GM21423 (cell line): ENCODE data around the gene TRNAU1AP.
"Not testable (repeated sequence)": the region's sequence is repeated elsewhere in the genome, so short reads cannot be mapped to it uniquely, and the experiment has no call there.

Experiments
- ATAC-seq: cut with Tn5 transposase; IDR thresholded peaks from one replicate; pipeline ENCODE4 v1.9.1; 2021; ENCODE audit warnings: mild to moderate bottlenecking, moderate library complexity; ENCODE audit not compliant: unreplicated experiment

The TRNAU1AP gene

GRCh38 chr1:28552758-28553663, at the start of gene TRNAU1AP:
Gene TRNAU1AP, plus strand, starts transcription at chr1:28553085. Its CDS starts 26 bp downstream, at chr1:28553111.
- ATAC-seq = peak; percentile 90

GRCh38 chr1:28503117-28503516, 49.8 kb upstream of the TRNAU1AP start:
- ATAC-seq = no peak

GRCh38 chr1:28505406-28506187, 47.3 kb upstream of the TRNAU1AP start, which contains the start of gene RCC1:
Gene RCC1, plus strand, starts transcription at chr1:28506043. Its CDS starts 23,824 bp downstream, at chr1:28529867.
- ATAC-seq = peak; percentile 87

- ATAC-seq = no peak
Measured at GRCh38 chr1:28506907-28507246, 46.0 kb upstream of the TRNAU1AP start.

- ATAC-seq = no peak
Measured at GRCh38 chr1:28507247-28507645, 45.6 kb upstream of the TRNAU1AP start.

GRCh38 chr1:28507646-28508434, 45.0 kb upstream of the TRNAU1AP start:
- ATAC-seq = no peak

GRCh38 chr1:28508435-28508754, 44.5 kb upstream of the TRNAU1AP start:
- ATAC-seq = no peak

- no peak for ATAC-seq
Measured at GRCh38 chr1:28509705-28510272, 43.1 kb upstream of the TRNAU1AP start.

- no peak for ATAC-seq
Measured at GRCh38 chr1:28510273-28510969, 42.5 kb upstream of the TRNAU1AP start.

- ATAC-seq = no peak
Measured at GRCh38 chr1:28510970-28511440, 41.9 kb upstream of the TRNAU1AP start.

- ATAC-seq = no peak
Measured at GRCh38 chr1:28512058-28512611, 40.8 kb upstream of the TRNAU1AP start.

GRCh38 chr1:28514445-28514933, 38.4 kb upstream of the TRNAU1AP start:
- not testable (repeated sequence) for ATAC-seq

GRCh38 chr1:28516518-28516956, 36.3 kb upstream of the TRNAU1AP start:
- no peak for ATAC-seq

GRCh38 chr1:28517649-28517999, 35.3 kb upstream of the TRNAU1AP start:
- ATAC-seq = peak; percentile 7

GRCh38 chr1:28518000-28518744, 34.7 kb upstream of the TRNAU1AP start:
- peak; percentile 81 for ATAC-seq

- ATAC-seq = no peak
Measured at GRCh38 chr1:28518745-28519341, 34.0 kb upstream of the TRNAU1AP start.

GRCh38 chr1:28519946-28520725, 32.7 kb upstream of the TRNAU1AP start:
- no peak for ATAC-seq

GRCh38 chr1:28520796-28521195, 32.1 kb upstream of the TRNAU1AP start:
- not testable (repeated sequence) for ATAC-seq
